MCF 10A (cell line): Measurements from ENCODE around the gene TMCC2. TPM values are rescaled to one million over a fixed set of nuclear protein-coding genes. Genes with fewer than 3 reads are reported as not detected.

Experiments
- BruUV-seq: library from RNA; stranded (reverse); fragments of 400-500 nt; replicated peaks from 2 replicates; lab custom pipeline; 2021; lab: Mats Ljungman, UMichigan
- CTCF ChIA-PET: fragments of 300-600 bp; sonication (Branson Sonifier 250); formaldehyde crosslinking; extraction: SDS; loops from one replicate; lab custom pipeline; 2021; ENCODE audit warnings: antibody characterized with exemption, inconsistent platforms; lab: Yijun Ruan, JAX
- POLR2A ChIA-PET: fragments of 300-600, 350-650 bp; sonication (Branson Sonifier 250); formaldehyde crosslinking; extraction: SDS; loops from one replicate; lab custom pipeline; 2020; ENCODE audit warnings: antibody characterized with exemption, inconsistent platforms; lab: Yijun Ruan, JAX
- DNase-seq: peaks from one replicate; pipeline ENCODE4 v3.0.0-alpha.2; 2018; ENCODE audit not compliant: unreplicated experiment
- H3K27ac Mint-ChIP-seq: one replicate; pipeline ENCODE4 v1.8.0; 2022; ENCODE audit warnings: mild to moderate bottlenecking, low read depth, mixed read lengths; ENCODE audit not compliant: unreplicated experiment
- H3K27me3 Mint-ChIP-seq: one replicate; pipeline ENCODE4 v1.8.0; 2022; ENCODE audit warnings: mixed read lengths; ENCODE audit not compliant: insufficient read depth, unreplicated experiment
- H3K36me3 Mint-ChIP-seq: one replicate; pipeline ENCODE4 v1.8.0; 2022; ENCODE audit warnings: mild to moderate bottlenecking, moderate library complexity, mixed read lengths; ENCODE audit not compliant: insufficient read depth, unreplicated experiment
- H3K4me1 Mint-ChIP-seq: one replicate; pipeline ENCODE4 v1.8.0; 2022; ENCODE audit warnings: mixed read lengths; ENCODE audit not compliant: insufficient read depth, unreplicated experiment
- H3K4me3 Mint-ChIP-seq: one replicate; pipeline ENCODE4 v1.8.0; 2022; ENCODE audit warnings: mild to moderate bottlenecking, moderate library complexity, mixed read lengths; ENCODE audit not compliant: unreplicated experiment
- H3K9me3 Mint-ChIP-seq: one replicate; pipeline ENCODE4 v1.8.0; 2022; ENCODE audit warnings: mixed read lengths; ENCODE audit not compliant: unreplicated experiment
- intact Hi-C: fragments of 100-400 bp; cut with micrococcal nuclease; formaldehyde crosslinking; loops from 2 replicates; pipeline ENCODE4 v1.14.1; 2022
- total RNA-seq: library from RNA; stranded (reverse); gene quantifications from 2 replicates; pipeline ENCODE4 v1.2.3, GENCODE V29; 2022
- TF ChIP-seq, protein P1 (sequence below): fragments of 200-600 bp; IDR thresholded peaks from one replicate; pipeline ENCODE4 v1.8.0; 2022; ENCODE audit warnings: antibody characterized with exemption, mild to moderate bottlenecking; ENCODE audit not compliant: unreplicated experiment

The TMCC2 gene
- total RNA-seq, 1 experiment from 2014 or later = 0.79 TPM

DNA sequence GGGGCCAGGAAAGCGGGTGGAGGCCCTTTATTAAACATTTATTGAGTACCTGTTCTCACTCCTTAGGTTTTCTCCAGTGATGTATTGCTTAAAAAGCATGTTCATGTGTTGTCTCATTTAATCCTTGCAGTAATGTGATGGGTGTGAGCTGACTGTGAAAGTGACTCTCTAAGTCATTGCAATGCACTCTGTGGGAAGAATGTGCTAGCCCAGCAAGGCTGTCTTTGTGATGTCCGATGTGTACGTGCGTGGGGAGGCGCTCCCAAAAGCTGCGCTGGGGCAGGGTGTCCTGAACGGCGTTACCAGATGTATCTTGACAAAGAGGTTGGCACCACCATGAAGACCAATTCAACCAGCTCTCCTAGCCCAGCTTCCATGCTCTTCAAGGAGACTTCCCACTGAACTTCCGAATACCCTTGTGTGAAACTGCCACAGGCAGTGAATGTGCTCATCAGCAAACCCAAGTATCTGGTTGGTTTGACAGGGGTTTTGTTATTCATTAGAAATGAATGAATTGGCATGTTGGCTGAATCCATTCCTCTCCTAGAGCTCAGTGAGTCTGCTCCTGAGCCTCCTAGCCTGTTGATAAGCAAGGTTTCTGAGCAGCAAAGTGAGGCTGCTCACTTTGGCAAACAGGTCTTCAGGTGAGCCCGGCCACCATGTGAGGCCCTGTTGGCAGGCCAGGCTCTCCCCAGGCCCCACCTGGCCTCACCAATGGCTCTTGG is 65.8 kb downstream of the TMCC2 start:
- POLR2A ChIA-PET = interaction anchor here (0.9 to 13.2 kb wide), 6 partner anchors 8 to 31 kb away, joined by 4 to 201 read pairs (median 8); partner anchors contain the start of gene NUAK2

DNA sequence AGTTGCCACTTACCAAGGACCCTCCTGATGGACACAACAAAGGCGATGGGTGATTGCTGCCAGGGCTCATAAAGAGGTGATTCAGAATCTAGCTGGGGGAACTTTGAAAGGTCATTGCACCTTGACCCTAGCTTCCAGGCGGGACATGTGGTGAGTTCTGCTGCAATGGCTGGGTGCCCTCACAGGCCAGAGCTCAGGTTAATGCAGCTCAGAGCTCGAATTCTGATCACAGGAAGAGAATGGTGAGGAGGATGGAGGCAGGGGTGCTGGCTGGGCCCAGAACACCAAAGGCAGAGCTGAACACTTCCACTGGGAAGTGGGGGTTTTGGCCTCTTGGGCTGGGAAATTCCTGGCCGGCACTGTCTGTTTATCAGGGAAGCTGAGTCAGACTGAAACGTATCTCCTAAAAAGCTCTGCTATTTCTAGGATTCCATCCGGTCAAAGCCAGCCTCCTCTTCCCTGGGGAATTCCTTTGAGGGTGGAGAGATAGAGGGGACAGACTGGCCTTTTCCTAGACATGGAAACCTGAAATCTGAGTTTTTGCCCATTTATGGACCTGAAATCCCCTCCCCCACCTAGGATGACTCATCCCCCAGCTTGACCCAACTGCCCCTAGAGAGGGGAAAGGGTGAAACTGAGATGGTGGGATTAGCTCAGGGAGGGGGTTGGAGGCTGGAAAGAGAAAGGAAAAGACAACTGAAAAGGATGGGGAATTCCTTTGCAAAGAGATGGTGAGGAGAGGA is 66.6 kb downstream of the TMCC2 start:
- peaks cover 55% of the 10 kb centered on the region for H3K4me1 Mint-ChIP-seq
- TF ChIP-seq, protein P1, sequence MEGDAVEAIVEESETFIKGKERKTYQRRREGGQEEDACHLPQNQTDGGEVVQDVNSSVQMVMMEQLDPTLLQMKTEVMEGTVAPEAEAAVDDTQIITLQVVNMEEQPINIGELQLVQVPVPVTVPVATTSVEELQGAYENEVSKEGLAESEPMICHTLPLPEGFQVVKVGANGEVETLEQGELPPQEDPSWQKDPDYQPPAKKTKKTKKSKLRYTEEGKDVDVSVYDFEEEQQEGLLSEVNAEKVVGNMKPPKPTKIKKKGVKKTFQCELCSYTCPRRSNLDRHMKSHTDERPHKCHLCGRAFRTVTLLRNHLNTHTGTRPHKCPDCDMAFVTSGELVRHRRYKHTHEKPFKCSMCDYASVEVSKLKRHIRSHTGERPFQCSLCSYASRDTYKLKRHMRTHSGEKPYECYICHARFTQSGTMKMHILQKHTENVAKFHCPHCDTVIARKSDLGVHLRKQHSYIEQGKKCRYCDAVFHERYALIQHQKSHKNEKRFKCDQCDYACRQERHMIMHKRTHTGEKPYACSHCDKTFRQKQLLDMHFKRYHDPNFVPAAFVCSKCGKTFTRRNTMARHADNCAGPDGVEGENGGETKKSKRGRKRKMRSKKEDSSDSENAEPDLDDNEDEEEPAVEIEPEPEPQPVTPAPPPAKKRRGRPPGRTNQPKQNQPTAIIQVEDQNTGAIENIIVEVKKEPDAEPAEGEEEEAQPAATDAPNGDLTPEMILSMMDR = no peak
- no TSS peak for BruUV-seq
- no peaks in the 10 kb centered on the region for H3K27me3 Mint-ChIP-seq
- no peaks in the 10 kb centered on the region for H3K9me3 Mint-ChIP-seq
- CTCF ChIA-PET = interaction anchor here (0.6 to 17.1 kb wide), 11 partner anchors 9 to 600 kb away, joined by 3 to 197 read pairs (median 6); partner anchors contain the start of gene NUAK2
- H3K27ac Mint-ChIP-seq = peak overlapping the region; percentile 77
- intact Hi-C loops = no loop called here
- POLR2A ChIA-PET = interaction anchor here (0.6 to 13.2 kb wide), 10 partner anchors 9 to 58 kb away, joined by 3 to 201 read pairs (median 5); partner anchors contain the start of gene NUAK2
- H3K4me3 Mint-ChIP-seq = no peak overlapping the region
- H3K36me3 Mint-ChIP-seq = peaks cover 7% of the 10 kb centered on the region
- DNase-seq = peak; percentile 97

More for the DNA sequence above, 65.8 kb downstream of the TMCC2 start:
- H3K27ac Mint-ChIP-seq = peak overlapping the region; percentile 77
- H3K27me3 Mint-ChIP-seq = no peaks in the 10 kb centered on the region
- intact Hi-C loops = no loop called here
- H3K36me3 Mint-ChIP-seq = peaks cover 7% of the 10 kb centered on the region
- no TSS peak for BruUV-seq
- no peak overlapping the region for H3K4me3 Mint-ChIP-seq
- TF ChIP-seq, protein P1 = no peak
- H3K4me1 Mint-ChIP-seq = peaks cover 48% of the 10 kb centered on the region
- CTCF ChIA-PET = interaction anchor here (0.6 to 17.1 kb wide), 14 partner anchors 9 to 599 kb away, joined by 3 to 197 read pairs (median 5); partner anchors contain the start of gene NUAK2
- DNase-seq = no peak
- no peaks in the 10 kb centered on the region for H3K9me3 Mint-ChIP-seq

DNA sequence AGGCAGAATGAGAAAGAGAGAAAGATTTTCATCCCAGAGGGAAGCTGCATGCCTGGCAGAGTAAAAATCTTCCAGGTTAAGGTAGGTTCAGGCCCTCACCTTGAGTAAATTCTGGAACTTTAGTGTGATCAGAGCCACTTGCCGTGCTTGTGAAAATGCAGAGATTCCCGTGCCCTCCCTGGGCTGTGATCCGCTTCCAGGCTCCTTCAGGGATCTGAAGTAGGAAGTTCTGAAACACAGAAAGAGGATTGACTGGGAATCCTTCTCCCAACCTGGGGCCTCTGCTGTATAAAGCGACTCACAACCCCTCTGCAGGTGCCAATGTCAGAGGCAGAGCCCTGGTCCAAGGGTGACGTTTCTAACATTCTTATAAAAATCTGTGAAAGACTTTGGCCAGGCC is 67.2 kb downstream of the TMCC2 start:
- ChIA-PET CTCF (interaction anchor here (0.9 to 17.1 kb wide), 9 partner anchors 10 to 59 kb away, joined by 3 to 197 read pairs (median 6); partner anchors contain the start of gene NUAK2), POLR2A (interaction anchor here (0.6 to 13.2 kb wide), 9 partner anchors 9 to 58 kb away, joined by 3 to 201 read pairs (median 5); partner anchors contain the start of gene NUAK2)
- H3K4me3 Mint-ChIP-seq = no peak overlapping the region
- H3K36me3 Mint-ChIP-seq = peaks cover 7% of the 10 kb centered on the region
- H3K4me1 Mint-ChIP-seq = peaks cover 55% of the 10 kb centered on the region
- no peaks in the 10 kb centered on the region for H3K27me3 Mint-ChIP-seq
- TF ChIP-seq, protein P1 = no peak
- no peaks in the 10 kb centered on the region for H3K9me3 Mint-ChIP-seq
- H3K27ac Mint-ChIP-seq = peak overlapping the region; percentile 77
- no TSS peak for BruUV-seq
- no peak for DNase-seq
- intact Hi-C loops = no loop called here
